BLaER1 treated with 17β-estradiol and CSF1 and Interleukin-3, amounts not matched to agents 10 nM and 100 nM (cell line): Measurements from ENCODE around the gene KMT5C.

Source experiments
- H3K27ac ChIP-seq, 11 experiments: shearing (Covaris generic); formaldehyde crosslinking; 2 replicates each; pipeline ENCODE4 v1.8.1; 2022
- H3K27me3 ChIP-seq, 11 experiments: shearing (Covaris generic); formaldehyde crosslinking; 2 replicates each; pipeline ENCODE4 v1.8.1; 2022
- H3K36me3 ChIP-seq, 11 experiments: shearing (Covaris generic); formaldehyde crosslinking; 2 replicates each; pipeline ENCODE4 v1.8.1; 2022
- H3K4me1 ChIP-seq, 10 experiments: shearing (Covaris generic); formaldehyde crosslinking; 2 replicates each; pipeline ENCODE4 v1.8.1; 2022
- H3K4me2 ChIP-seq, 11 experiments: shearing (Covaris generic); formaldehyde crosslinking; 2 replicates each; pipeline ENCODE4 v1.8.1; 2022
- H3K4me3 ChIP-seq, 10 experiments: shearing (Covaris generic); formaldehyde crosslinking; 2 replicates each; pipeline ENCODE4 v1.8.1; 2022
- H3K9ac ChIP-seq, 11 experiments: shearing (Covaris generic); formaldehyde crosslinking; 2 replicates each; pipeline ENCODE4 v1.8.1; 2022
- H3K9me3 ChIP-seq, 11 experiments: shearing (Covaris generic); formaldehyde crosslinking; replicated peaks in 1 of 11; 2 replicates each; pipeline ENCODE4 v1.8.1; 2022
- H4K20me1 ChIP-seq, 11 experiments: shearing (Covaris generic); formaldehyde crosslinking; 2 replicates each; pipeline ENCODE4 v1.8.1; 2022
- Cebpa-rat ChIP-seq, 11 experiments: shearing (Covaris generic); IDR thresholded peaks; 2 replicates each; pipeline ENCODE4 v1.8.1; 2022

Gene KMT5C

GRCh38 chr19:55345818-55346724, 6.4 kb downstream of the KMT5C start:
- Histone ChIP-seq H3K9me3 (no peaks in the 10 kb centered on the region), H3K36me3 (peaks cover 16 to 66% (median 38%) of the 10 kb centered on the region in 11 experiments), H4K20me1 (peaks cover 6 to 56% (median 10%) of the 10 kb centered on the region in 11 experiments; a peak in 14 of 22 replicates), H3K9ac (peak overlapping the region in 1 of 11 experiments; percentile 19; a peak in 2 of 22 replicates), H3K4me2 (peak overlapping the region in 1 of 11 experiments; percentile 31; a peak in 1 of 22 replicates), H3K27ac (peak overlapping the region in 1 of 11 experiments; percentile 2; a peak in 1 of 22 replicates), H3K27me3 (peaks cover 0 to under 1% (median 0%) of the 10 kb centered on the region in 11 experiments; a peak in 1 of 22 replicates), H3K4me1 (peaks cover 19 to 87% (median 70%) of the 10 kb centered on the region in 10 experiments), H3K4me3 (no peak overlapping the region)
- no peak for TF ChIP-seq Cebpa-rat (IDR thresholded peaks at IDR 0.05)

- no peak for TF ChIP-seq Cebpa-rat (IDR thresholded peaks at IDR 0.05)
- H3K9me3 ChIP-seq, result no peaks in the 10 kb centered on the region
- H3K4me1 ChIP-seq, result peaks cover 20 to 88% (median 71%) of the 10 kb centered on the region in 10 experiments
- H3K4me2 ChIP-seq, result peak overlapping the region in 8 of 11 experiments; percentile 54 to 80 (median 64); a peak in 12 of 22 replicates
- H3K27me3 ChIP-seq, result peaks cover 4 to 9% (median 6%) of the 10 kb centered on the region in 11 experiments
- peaks cover 14 to 62% (median 36%) of the 10 kb centered on the region in 11 experiments for H3K36me3 ChIP-seq
- no peak overlapping the region for H3K4me3 ChIP-seq
- peak overlapping the region in 2 of 11 experiments; percentile 21 to 41; a peak in 2 of 22 replicates for H3K27ac ChIP-seq
- H4K20me1 ChIP-seq, result peaks cover 2 to 49% (median 4%) of the 10 kb centered on the region in 11 experiments; a peak in 14 of 22 replicates
- H3K9ac ChIP-seq, result peak overlapping the region in 5 of 11 experiments; percentile 26 to 59 (median 43); a peak in 8 of 22 replicates
These were observed 7.2 kb downstream of the KMT5C start for GRCh38 chr19:55346725-55347441.

GRCh38 chr19:55347442-55348009, 7.8 kb downstream of the KMT5C start:
- peaks cover 0 to 44% (median 0%) of the 10 kb centered on the region in 11 experiments; a peak in 4 of 22 replicates for H4K20me1 ChIP-seq
- no peak for TF ChIP-seq Cebpa-rat (IDR thresholded peaks at IDR 0.05)
- peaks cover 10 to 56% (median 30%) of the 10 kb centered on the region in 11 experiments; a peak in 21 of 22 replicates for H3K36me3 ChIP-seq
- peaks cover 22 to 88% (median 71%) of the 10 kb centered on the region in 10 experiments for H3K4me1 ChIP-seq
- peak overlapping the region in 3 of 11 experiments; percentile 21 to 41 (median 26); a peak in 4 of 22 replicates for H3K27ac ChIP-seq
- H3K9ac ChIP-seq, result peak overlapping the region in 5 of 11 experiments; percentile 26 to 59 (median 43); a peak in 9 of 22 replicates
- peaks cover 11 to 15% (median 13%) of the 10 kb centered on the region in 11 experiments for H3K27me3 ChIP-seq
- no peak overlapping the region; a peak in 1 of 20 replicates for H3K4me3 ChIP-seq
- no peaks in the 10 kb centered on the region for H3K9me3 ChIP-seq
- H3K4me2 ChIP-seq, result peak overlapping the region; percentile 6 to 80 (median 57); a peak in 18 of 22 replicates

- peaks cover 24 to 88% (median 71%) of the 10 kb centered on the region in 10 experiments for H3K4me1 ChIP-seq
- H3K9me3 ChIP-seq, result no peaks in the 10 kb centered on the region
- peaks cover under 1 to 46% (median 21%) of the 10 kb centered on the region in 11 experiments; a peak in 19 of 22 replicates for H3K36me3 ChIP-seq
- no peak for TF ChIP-seq Cebpa-rat (IDR thresholded peaks at IDR 0.05)
- peaks cover 20 to 25% (median 22%) of the 10 kb centered on the region in 11 experiments for H3K27me3 ChIP-seq
- H3K27ac ChIP-seq, result peak overlapping the region in 4 of 11 experiments; percentile 5 to 41 (median 22); a peak in 5 of 22 replicates
- peaks cover 0 to 43% (median 0%) of the 10 kb centered on the region in 11 experiments; a peak in 5 of 22 replicates for H4K20me1 ChIP-seq
- H3K4me3 ChIP-seq, result no peak overlapping the region
- H3K4me2 ChIP-seq, result peak overlapping the region in 10 of 11 experiments; percentile 6 to 80 (median 57); a peak in 18 of 22 replicates
- peak overlapping the region in 7 of 11 experiments; percentile 10 to 59 (median 41); a peak in 9 of 22 replicates for H3K9ac ChIP-seq
These were observed 8.8 kb downstream of the KMT5C start for GRCh38 chr19:55348317-55349034.

- H3K9ac ChIP-seq, result peak overlapping the region in 1 of 11 experiments; percentile 45; a peak in 1 of 22 replicates
- no peak for TF ChIP-seq Cebpa-rat (IDR thresholded peaks at IDR 0.05)
- H3K27ac ChIP-seq, result no peak overlapping the region
These were observed 11.1 kb downstream of the KMT5C start for GRCh38 chr19:55350620-55351315.

GRCh38 chr19:55352040-55352439, 12.4 kb downstream of the KMT5C start:
- H3K9me3 ChIP-seq, result no peaks in the 10 kb centered on the region; a peak in 1 of 22 replicates
- H3K9ac ChIP-seq, result no peak overlapping the region
- peaks cover 56 to 61% (median 57%) of the 10 kb centered on the region in 11 experiments for H3K27me3 ChIP-seq
- no peak overlapping the region for H3K27ac ChIP-seq
- H4K20me1 ChIP-seq, result peaks cover 0 to 25% (median 0%) of the 10 kb centered on the region in 11 experiments; a peak in 5 of 22 replicates
- peaks cover 23 to 68% (median 57%) of the 10 kb centered on the region in 10 experiments for H3K4me1 ChIP-seq
- no peak overlapping the region for H3K4me3 ChIP-seq
- H3K36me3 ChIP-seq, result peaks cover 0 to 12% (median 3%) of the 10 kb centered on the region in 11 experiments; a peak in 8 of 22 replicates
- H3K4me2 ChIP-seq, result peak overlapping the region; percentile 31 to 96 (median 55); a peak in 21 of 22 replicates
- TF ChIP-seq Cebpa-rat (IDR thresholded peaks at IDR 0.05), result no peak

More at GRCh38 chr19:55350620-55351315, 11.1 kb downstream of the KMT5C start:
- Histone ChIP-seq H3K9me3 (no peaks in the 10 kb centered on the region), H4K20me1 (peaks cover 0 to 28% (median 0%) of the 10 kb centered on the region in 11 experiments; a peak in 5 of 22 replicates), H3K4me1 (peaks cover 23 to 72% (median 60%) of the 10 kb centered on the region in 10 experiments), H3K4me2 (peak overlapping the region in 4 of 11 experiments; percentile 55 to 86 (median 65); a peak in 5 of 22 replicates), H3K27me3 (peaks cover 43 to 48% (median 44%) of the 10 kb centered on the region in 11 experiments), H3K36me3 (peaks cover 0 to 23% (median 10%) of the 10 kb centered on the region in 11 experiments; a peak in 14 of 22 replicates), H3K4me3 (no peak overlapping the region)
